ENCODE measurements around the gene ADAMTS5.

DNA sequence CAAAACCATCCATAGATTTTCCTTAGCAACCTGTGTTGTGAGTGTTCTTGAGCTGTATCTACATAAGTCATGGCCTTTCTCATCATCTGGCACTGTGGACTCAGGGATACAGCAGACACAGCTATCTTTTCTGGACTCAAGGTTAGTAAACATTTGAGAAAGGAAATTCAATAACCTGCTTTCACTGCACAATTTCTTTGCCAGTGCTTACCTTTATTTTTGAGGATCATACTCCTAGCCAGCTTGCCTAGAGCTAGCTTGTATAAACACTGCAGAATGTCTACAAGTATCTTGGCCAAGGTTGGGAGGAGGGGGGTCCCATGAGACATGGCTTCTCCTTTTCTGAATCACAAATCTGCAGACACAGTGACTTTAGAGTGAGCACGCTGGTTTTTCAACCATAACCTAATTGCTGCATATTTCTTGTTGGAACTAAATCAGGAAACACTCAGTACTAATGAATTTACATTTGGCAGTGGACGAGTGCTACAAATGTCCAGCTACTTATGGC is 27.2 kb downstream of the ADAMTS5 start:
- TF ChIP-seq, protein P1, sequence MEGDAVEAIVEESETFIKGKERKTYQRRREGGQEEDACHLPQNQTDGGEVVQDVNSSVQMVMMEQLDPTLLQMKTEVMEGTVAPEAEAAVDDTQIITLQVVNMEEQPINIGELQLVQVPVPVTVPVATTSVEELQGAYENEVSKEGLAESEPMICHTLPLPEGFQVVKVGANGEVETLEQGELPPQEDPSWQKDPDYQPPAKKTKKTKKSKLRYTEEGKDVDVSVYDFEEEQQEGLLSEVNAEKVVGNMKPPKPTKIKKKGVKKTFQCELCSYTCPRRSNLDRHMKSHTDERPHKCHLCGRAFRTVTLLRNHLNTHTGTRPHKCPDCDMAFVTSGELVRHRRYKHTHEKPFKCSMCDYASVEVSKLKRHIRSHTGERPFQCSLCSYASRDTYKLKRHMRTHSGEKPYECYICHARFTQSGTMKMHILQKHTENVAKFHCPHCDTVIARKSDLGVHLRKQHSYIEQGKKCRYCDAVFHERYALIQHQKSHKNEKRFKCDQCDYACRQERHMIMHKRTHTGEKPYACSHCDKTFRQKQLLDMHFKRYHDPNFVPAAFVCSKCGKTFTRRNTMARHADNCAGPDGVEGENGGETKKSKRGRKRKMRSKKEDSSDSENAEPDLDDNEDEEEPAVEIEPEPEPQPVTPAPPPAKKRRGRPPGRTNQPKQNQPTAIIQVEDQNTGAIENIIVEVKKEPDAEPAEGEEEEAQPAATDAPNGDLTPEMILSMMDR (IDR thresholded peaks at IDR 0.05) = no peak
- no peak for TF ChIP-seq POLR2AphosphoS5 (IDR thresholded peaks at IDR 0.05)
